Activated T-cell treated with anti-CD3 and anti-CD28 coated beads for 48 hours (primary cell): ENCODE measurements around the gene PLCL2.
"Not testable (repeated sequence)": the region's sequence is repeated elsewhere in the genome, so short reads cannot be mapped to it uniquely, and the experiment has no call there.

Experiments used
- DNase-seq: peaks from one replicate; pipeline ENCODE4 v3.0.0-alpha.2; 2020; ENCODE audit warnings: low read depth

Gene PLCL2

DNA sequence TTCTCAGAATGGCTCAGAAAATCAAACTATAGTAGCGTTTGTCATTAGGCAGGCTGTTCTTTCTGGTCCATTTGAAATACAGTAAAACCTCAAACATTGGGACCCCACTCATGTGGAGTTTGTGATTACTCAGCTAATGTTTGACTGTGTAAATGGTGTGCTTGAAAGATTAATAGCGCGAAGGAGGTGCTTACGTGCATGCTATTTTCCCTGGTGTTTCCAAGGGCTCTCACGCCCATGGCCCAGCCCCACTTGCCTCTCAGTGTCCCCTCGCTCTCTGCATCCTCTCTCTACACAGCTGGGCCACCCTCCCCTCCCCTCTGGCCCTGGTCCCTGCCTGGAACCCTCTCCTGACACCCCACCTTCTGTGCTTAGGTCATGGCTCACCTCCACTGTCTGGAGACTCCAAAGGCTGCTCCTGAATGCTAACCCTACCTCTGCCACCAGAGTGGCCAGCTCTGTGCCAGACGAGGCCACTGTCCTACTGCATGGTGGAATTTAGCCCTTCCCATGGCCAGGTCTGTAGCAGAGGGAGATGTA is 194.2 kb downstream of the PLCL2 start:
- DNase-seq = no peak

- no peak for DNase-seq
These were observed 195.2 kb downstream of the PLCL2 start for GRCh38 chr3:17079933-17080332.

DNA sequence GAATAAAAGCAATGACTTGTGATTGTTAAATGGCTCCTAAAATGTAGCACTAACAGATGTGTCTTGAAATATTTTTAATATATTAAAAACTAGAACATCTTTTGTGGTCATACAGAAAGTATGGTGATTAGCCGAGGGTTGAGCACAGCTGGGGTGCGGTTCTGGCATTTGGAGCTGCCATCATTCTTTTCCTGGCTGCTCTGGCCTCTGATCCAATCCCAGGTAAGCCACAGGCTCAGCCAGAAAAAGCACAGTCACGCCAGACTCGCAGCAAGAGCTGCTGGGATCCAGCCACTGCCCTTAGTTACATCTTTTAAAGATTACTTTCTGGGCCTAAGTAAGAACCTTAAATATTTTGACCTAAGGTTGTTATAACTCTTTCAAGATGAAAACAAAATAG is 196.8 kb downstream of the PLCL2 start:
- no peak for DNase-seq

DNA sequence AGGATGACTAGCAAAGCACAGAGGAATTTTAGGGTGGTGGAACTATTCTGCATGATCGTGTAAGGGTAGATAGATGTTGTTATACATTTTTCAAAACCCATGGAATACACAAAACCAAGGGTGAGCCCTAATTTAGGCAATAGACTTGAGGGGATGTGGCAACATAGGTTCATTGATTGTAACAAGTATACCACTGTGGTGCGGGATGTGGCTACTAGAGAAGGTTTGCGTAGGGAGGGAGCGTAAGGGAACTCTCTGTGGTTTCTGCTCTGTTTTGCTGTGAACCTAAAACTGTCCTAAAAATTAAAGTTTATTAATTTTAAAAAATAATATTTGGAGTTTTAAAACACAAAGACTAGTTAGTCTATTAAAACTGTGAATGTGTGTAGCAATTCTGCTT is 202.8 kb downstream of the PLCL2 start:
- no peak for DNase-seq

DNA sequence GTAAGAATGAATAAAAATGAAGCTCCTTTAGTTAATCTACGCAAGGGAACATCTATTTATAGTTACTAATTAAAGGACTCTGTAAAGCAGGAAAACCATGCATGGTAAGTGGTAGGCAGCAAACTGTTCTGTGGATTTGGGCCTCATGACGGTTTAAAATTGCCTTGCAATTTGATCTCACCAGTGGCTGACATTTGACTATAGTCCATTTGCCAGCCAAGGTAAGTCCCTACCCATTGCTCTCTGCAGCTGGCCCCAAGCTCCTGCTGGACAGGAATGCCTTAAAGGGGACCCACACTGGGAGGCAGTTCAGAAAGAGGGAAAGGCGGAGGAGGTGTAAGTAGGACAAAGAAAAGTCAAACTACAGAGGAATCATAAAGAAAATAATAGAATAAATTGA is 203.3 kb downstream of the PLCL2 start:
- no peak for DNase-seq

- DNase-seq = peak; percentile 18
These were observed 204.0 kb downstream of the PLCL2 start for GRCh38 chr3:17088602-17089313.

DNA sequence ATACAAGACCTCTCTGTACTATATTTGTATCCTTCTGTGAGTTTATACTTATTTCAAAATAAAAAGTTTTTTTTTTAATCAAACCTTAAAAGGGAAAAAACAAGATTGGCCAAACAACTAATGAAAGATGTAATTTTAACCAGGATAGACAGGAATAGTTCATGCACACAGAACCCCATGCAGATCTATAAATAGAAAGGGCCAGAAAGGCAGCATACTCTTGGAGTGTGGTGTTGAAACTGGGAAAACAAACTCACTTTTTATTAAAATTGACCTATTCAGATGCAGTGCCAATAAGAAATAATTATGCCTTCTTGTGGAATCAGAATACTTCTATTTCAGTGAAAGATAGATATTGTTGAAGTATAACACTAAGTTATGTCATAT is 204.6 kb downstream of the PLCL2 start:
- DNase-seq = no peak

DNA sequence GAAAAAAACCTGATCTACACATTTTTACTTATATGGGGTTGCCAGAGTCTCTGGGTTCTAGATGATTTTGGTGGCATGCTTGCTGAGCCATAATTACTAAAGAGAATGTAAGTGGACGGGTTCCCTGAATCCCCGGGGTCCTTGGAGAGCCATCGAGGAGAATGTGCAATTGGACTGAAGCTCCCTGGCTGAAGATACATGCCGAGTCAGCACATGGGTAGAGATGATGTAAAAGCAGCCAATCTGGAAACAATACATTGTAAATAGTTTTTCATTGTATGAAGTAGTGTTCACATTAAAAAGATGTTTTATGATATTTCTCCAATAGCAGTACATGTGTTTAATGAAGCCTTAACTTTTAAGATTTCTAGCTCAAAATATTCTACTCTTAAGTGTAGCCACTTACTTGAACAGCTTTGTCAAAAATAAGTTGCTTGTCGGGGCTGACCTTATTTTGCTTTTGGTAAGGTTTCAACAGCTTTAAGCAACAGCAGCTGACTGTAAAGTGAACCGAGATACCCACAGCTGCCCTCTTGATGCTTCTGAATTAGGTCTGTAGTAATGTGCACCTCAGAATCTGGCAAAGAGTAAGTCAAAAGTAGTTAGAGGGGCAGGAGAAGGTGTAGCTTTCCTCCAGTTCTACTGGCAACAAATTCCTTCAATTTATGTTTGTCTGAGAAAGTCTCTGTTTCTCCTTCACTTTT is 205.7 kb downstream of the PLCL2 start:
- no peak for DNase-seq

- DNase-seq = no peak
These were observed 207.3 kb downstream of the PLCL2 start for GRCh38 chr3:17091910-17092582.

- no peak for DNase-seq
These were observed 207.8 kb downstream of the PLCL2 start for GRCh38 chr3:17092583-17092933.

GRCh38 chr3:17094551-17094950 is 209.8 kb downstream of the PLCL2 start:
- DNase-seq = no peak

- no peak for DNase-seq
These were observed 218.8 kb downstream of the PLCL2 start for GRCh38 chr3:17103579-17103978.

GRCh38 chr3:17106801-17107200 is 222.0 kb downstream of the PLCL2 start:
- not testable (repeated sequence) for DNase-seq

- DNase-seq = no peak
These were observed 226.1 kb downstream of the PLCL2 start for GRCh38 chr3:17110660-17111396.

- DNase-seq = no peak
These were observed 226.8 kb downstream of the PLCL2 start for GRCh38 chr3:17111586-17111985.

DNA sequence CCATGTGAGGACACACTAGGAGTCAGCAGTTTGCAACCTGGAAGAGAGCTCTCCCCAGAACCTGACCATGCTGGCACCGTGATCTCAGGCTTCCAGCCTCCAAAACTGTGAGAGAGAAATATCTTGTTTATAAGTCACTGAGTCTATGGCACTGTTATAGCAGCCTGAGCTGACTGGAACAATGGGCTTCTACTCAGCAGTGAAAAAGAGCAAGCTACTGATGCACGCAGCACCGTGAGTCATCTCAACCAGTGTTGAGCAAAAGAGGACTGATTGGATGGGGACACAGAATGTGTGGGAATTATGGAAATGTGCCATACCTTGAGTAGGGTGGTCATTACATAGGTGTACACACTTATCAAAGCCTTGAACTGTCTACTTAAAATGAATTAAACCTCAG is 230.4 kb downstream of the PLCL2 start:
- DNase-seq = no peak

DNA sequence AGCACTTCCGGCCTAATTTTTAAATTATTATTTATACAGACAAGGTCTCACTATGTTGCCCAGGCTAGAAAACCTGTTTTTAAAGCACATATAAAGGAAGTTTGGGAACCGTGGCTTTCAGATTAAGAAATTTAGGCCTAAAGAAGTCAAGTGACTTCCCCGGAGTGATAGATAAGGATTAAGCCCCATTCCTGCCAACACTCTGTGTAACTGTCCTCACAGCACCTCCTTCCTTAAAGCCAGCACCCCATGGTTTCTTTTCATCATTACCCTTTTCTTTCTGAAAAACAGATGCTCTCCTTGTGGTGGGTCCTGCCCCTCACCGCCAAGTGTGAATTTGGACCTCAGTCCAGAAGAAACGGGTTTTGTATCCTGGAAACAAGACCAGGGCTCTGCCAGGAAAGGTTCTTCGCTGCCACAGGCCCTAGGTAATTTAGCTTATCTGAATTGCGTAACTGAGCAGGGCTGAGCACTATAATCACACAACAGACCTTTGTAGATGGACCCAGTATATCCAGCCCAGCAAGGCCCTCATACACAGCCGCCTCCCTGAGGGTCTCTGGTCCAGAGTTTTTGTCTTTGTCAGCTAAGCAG is 231.3 kb downstream of the PLCL2 start:
- DNase-seq = no peak

DNA sequence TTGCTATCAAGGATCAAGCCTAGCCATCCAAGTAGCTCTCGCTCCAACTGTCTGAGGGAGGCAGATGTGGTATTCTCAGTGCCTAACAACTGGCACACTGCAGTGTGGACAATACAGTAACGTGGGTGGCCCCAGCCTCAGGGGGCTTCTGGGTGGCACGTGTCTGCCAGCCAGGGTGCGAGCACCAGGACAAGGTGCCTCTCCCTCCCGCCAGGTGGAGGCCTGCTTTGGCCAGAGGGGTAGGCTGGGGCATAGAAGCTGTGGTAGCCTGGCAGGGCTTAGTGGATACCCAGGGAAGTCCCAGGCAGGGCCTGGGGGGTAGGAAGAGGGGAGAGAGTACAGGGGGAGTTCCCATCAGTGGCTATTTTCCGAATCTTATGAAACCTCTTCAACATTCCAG is 234.0 kb downstream of the PLCL2 start:
- no peak for DNase-seq

- no peak for DNase-seq
These were observed 234.7 kb downstream of the PLCL2 start for GRCh38 chr3:17119201-17120072.

DNA sequence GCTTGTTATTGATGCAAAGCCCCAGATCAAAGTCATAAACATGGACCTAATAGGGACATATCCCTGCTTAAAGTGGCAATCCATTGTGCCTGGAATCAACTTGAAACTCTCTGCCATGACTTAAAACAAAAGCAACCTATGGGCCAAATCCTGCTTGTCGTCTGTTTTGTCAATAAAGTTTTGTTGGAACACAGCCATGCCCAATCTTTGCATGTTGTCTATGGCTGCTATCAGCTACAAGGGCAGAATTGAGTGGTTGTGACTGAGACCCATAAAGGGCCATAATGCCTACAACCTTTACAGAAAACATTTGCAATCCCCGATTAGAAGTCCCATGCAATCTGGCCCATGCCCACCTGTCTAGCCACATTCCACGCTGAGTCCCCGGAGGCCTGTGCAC is 235.4 kb downstream of the PLCL2 start:
- DNase-seq = no peak

GRCh38 chr3:17121336-17121735 is 236.6 kb downstream of the PLCL2 start:
- DNase-seq = no peak
